ENCODE data around the gene MRPL49. TPM values are rescaled to one million over a fixed set of nuclear protein-coding genes. Genes with fewer than 3 reads are reported as not detected.

MRPL49 gene
- total and polyA plus RNA-seq, 9 of the 15 experiments (the other 6 are each of a cell fraction or from before 2014, with no cell fraction given): 74.3 to 132 (median 91.2) TPM

DNA sequence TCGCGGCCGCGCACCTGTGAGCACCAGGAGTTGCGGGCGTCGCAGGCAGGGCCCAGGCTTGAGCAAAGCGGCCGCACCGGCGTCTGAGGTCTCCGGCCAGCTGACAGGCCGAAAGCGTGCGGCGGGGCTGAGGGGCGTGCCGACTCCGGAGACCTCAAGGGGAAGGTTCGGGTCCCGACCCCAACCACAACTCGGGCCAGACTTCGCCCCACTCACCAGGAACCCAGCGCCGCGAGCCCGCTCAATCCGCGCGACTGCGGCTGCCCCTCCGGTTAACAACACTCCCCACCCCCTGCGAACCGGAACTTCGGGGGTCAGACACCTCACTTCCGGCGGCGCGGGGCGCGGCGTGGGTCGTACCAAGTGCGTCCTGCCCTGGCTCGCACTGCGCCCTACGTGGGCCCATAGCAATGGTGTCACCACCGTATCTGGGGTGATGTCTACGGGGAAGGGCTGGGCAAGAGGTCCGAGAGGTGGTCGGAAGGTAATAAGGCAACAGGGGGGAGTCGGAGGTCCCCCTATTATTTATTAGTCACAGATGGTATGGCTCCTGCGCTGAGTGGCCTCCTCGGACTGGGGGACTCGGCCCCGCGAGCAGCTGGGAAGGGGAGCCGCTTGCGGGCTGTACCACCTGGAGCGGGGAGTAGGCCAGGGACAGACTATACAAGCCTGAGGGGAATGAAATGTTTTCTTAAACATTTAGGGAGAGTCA lies 12.3 kb downstream of the MRPL49 start, which contains the start of gene SYVN1 (continued):
- TF ChIP-seq ZNF263 (CRISPR knock-in tag; IDR thresholded peaks at IDR 0.05; ENCODE audit: borderline replicate concordance): no peak
- TF ChIP-seq MTA2 (IDR thresholded peaks at IDR 0.05; ENCODE audit: low read depth): no peak
- TF ChIP-seq MAFG (tag; conservative IDR thresholded peaks at IDR 0.05): no peak
- TF ChIP-seq, protein P1, sequence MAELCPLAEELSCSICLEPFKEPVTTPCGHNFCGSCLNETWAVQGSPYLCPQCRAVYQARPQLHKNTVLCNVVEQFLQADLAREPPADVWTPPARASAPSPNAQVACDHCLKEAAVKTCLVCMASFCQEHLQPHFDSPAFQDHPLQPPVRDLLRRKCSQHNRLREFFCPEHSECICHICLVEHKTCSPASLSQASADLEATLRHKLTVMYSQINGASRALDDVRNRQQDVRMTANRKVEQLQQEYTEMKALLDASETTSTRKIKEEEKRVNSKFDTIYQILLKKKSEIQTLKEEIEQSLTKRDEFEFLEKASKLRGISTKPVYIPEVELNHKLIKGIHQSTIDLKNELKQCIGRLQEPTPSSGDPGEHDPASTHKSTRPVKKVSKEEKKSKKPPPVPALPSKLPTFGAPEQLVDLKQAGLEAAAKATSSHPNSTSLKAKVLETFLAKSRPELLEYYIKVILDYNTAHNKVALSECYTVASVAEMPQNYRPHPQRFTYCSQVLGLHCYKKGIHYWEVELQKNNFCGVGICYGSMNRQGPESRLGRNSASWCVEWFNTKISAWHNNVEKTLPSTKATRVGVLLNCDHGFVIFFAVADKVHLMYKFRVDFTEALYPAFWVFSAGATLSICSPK (IDR thresholded peaks at IDR 0.05; ENCODE audit: borderline replicate concordance): no peak
- no peak for TF ChIP-seq HNRNPL (IDR thresholded peaks at IDR 0.05; ENCODE audit: low read depth, low read length)
- no peak for TF ChIP-seq THRAP3 (IDR thresholded peaks at IDR 0.05; ENCODE audit: borderline replicate concordance)
- no peak for TF ChIP-seq ZNF347 (CRISPR knock-in tag; IDR thresholded peaks at IDR 0.05; ENCODE audit: low read depth)
- TF ChIP-seq MEF2D (tag; conservative IDR thresholded peaks at IDR 0.05; ENCODE audit: low read depth): 0 out of 2 replicates have a peak, but pooled peaks have one; percentile 17
- no peak for TF ChIP-seq ZNF175 (CRISPR knock-in tag; IDR thresholded peaks at IDR 0.05; ENCODE audit: low read depth)
- no peak for TF ChIP-seq SNIP1 (IDR thresholded peaks at IDR 0.05; ENCODE audit: low read depth)
- TF ChIP-seq, protein P2, sequence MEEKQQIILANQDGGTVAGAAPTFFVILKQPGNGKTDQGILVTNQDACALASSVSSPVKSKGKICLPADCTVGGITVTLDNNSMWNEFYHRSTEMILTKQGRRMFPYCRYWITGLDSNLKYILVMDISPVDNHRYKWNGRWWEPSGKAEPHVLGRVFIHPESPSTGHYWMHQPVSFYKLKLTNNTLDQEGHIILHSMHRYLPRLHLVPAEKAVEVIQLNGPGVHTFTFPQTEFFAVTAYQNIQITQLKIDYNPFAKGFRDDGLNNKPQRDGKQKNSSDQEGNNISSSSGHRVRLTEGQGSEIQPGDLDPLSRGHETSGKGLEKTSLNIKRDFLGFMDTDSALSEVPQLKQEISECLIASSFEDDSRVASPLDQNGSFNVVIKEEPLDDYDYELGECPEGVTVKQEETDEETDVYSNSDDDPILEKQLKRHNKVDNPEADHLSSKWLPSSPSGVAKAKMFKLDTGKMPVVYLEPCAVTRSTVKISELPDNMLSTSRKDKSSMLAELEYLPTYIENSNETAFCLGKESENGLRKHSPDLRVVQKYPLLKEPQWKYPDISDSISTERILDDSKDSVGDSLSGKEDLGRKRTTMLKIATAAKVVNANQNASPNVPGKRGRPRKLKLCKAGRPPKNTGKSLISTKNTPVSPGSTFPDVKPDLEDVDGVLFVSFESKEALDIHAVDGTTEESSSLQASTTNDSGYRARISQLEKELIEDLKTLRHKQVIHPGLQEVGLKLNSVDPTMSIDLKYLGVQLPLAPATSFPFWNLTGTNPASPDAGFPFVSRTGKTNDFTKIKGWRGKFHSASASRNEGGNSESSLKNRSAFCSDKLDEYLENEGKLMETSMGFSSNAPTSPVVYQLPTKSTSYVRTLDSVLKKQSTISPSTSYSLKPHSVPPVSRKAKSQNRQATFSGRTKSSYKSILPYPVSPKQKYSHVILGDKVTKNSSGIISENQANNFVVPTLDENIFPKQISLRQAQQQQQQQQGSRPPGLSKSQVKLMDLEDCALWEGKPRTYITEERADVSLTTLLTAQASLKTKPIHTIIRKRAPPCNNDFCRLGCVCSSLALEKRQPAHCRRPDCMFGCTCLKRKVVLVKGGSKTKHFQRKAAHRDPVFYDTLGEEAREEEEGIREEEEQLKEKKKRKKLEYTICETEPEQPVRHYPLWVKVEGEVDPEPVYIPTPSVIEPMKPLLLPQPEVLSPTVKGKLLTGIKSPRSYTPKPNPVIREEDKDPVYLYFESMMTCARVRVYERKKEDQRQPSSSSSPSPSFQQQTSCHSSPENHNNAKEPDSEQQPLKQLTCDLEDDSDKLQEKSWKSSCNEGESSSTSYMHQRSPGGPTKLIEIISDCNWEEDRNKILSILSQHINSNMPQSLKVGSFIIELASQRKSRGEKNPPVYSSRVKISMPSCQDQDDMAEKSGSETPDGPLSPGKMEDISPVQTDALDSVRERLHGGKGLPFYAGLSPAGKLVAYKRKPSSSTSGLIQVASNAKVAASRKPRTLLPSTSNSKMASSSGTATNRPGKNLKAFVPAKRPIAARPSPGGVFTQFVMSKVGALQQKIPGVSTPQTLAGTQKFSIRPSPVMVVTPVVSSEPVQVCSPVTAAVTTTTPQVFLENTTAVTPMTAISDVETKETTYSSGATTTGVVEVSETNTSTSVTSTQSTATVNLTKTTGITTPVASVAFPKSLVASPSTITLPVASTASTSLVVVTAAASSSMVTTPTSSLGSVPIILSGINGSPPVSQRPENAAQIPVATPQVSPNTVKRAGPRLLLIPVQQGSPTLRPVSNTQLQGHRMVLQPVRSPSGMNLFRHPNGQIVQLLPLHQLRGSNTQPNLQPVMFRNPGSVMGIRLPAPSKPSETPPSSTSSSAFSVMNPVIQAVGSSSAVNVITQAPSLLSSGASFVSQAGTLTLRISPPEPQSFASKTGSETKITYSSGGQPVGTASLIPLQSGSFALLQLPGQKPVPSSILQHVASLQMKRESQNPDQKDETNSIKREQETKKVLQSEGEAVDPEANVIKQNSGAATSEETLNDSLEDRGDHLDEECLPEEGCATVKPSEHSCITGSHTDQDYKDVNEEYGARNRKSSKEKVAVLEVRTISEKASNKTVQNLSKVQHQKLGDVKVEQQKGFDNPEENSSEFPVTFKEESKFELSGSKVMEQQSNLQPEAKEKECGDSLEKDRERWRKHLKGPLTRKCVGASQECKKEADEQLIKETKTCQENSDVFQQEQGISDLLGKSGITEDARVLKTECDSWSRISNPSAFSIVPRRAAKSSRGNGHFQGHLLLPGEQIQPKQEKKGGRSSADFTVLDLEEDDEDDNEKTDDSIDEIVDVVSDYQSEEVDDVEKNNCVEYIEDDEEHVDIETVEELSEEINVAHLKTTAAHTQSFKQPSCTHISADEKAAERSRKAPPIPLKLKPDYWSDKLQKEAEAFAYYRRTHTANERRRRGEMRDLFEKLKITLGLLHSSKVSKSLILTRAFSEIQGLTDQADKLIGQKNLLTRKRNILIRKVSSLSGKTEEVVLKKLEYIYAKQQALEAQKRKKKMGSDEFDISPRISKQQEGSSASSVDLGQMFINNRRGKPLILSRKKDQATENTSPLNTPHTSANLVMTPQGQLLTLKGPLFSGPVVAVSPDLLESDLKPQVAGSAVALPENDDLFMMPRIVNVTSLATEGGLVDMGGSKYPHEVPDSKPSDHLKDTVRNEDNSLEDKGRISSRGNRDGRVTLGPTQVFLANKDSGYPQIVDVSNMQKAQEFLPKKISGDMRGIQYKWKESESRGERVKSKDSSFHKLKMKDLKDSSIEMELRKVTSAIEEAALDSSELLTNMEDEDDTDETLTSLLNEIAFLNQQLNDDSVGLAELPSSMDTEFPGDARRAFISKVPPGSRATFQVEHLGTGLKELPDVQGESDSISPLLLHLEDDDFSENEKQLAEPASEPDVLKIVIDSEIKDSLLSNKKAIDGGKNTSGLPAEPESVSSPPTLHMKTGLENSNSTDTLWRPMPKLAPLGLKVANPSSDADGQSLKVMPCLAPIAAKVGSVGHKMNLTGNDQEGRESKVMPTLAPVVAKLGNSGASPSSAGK (IDR thresholded peaks at IDR 0.05): no peak
- TF ChIP-seq SP2 (IDR thresholded peaks at IDR 0.05; ENCODE audit: extremely low read depth, low read depth, low read length, poor library complexity, severe bottlenecking): no peak
- TF ChIP-seq, protein P3, sequence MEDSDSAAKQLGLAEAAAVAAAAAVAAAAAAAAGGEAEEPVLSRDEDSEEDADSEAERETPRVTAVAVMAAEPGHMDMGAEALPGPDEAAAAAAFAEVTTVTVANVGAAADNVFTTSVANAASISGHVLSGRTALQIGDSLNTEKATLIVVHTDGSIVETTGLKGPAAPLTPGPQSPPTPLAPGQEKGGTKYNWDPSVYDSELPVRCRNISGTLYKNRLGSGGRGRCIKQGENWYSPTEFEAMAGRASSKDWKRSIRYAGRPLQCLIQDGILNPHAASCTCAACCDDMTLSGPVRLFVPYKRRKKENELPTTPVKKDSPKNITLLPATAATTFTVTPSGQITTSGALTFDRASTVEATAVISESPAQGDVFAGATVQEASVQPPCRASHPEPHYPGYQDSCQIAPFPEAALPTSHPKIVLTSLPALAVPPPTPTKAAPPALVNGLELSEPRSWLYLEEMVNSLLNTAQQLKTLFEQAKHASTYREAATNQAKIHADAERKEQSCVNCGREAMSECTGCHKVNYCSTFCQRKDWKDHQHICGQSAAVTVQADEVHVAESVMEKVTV (CRISPR knock-in tag; IDR thresholded peaks at IDR 0.05): peak; percentile 44; the same call in 1 of the 2 replicates
